Esophagus mucosa (tissue), 1 donor: ENCODE data around the gene TJP2. TPM values are rescaled to one million over a fixed set of nuclear protein-coding genes. Genes with fewer than 3 reads are reported as not detected.
"Not testable (repeated sequence)": the region's sequence is repeated elsewhere in the genome, so short reads cannot be mapped to it uniquely, and the experiment has no call there.

Experiments used
- ATAC-seq: fragments of 200-7000 bp; cut with Tn5 transposase; one replicate; pipeline ENCODE4 v1.9.1; 2020
- total RNA-seq: library from RNA; stranded (reverse); gene quantifications from one replicate; pipeline ENCODE4 v1.2.4, GENCODE V29; 2023
- donor health status: DM: yes; HTN: yes; CAD: no.

Gene TJP2
- total RNA-seq, 1 donor from 2014 or later = 113 TPM

DNA sequence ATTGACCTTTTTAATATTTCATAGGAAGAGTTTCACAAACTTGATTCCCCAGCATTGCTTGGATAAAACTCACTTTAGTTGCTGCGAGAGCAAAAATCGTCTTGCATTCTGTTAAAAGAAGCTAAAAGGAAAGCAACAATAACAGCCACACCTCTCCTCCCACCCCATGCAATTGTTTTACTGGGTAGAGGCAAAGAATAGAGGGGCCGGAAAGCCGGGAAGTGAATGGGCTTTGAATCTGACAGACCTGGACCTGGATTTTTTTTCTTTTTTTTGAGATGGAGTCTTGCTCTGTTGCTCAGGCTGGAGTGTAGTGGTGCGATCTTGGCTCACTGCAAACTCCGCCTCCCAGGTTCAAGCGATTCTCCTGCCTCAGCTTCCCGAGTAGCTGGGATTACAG, 9.5 kb upstream of the TJP2 start:
- not testable (repeated sequence) for ATAC-seq

DNA sequence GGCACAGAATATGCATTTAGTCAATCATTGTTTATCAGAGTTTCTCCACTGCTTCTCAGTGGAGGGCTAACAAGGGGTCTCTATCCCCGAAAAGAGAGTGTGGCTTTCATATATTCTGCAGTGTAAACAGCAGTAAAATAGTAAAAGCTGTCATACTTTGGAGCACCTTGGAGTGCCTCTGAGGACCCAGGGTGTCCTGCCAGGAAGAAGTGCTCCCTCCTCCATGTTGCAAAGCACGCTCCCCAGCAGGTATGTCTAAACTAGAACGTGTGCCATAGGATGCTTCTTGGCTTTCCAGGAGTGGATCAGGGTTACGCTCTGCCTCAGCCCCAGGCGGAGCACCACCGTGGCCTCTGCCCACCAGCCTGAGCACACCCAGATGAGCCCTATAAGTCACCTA, 8.5 kb upstream of the TJP2 start:
- no peak for ATAC-seq

DNA sequence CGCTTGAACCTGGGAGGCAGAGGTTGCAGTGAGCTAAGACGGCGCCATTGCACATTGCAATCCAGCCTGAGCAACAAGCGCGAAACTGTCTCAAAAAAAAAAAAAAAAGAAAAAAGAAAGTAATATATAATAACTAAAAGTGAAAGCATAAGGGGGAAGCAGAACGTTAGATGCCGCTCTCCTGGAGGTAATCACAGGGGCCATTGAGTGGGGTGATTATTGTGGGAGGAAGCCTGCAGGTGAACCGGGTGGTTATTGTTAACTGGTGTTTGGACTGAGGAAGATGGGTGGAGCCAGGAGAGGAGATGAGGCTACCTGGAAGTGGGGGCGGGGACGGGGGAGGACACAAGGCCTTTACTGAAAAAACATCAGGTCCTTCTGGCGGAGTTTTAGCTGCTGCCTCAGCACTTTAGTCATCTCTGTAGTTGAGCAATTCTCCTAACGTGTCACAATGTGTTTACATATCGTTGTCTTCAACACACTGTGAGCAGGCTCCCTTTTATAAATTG, 5.3 kb upstream of the TJP2 start:
- ATAC-seq = peak; percentile 89

DNA sequence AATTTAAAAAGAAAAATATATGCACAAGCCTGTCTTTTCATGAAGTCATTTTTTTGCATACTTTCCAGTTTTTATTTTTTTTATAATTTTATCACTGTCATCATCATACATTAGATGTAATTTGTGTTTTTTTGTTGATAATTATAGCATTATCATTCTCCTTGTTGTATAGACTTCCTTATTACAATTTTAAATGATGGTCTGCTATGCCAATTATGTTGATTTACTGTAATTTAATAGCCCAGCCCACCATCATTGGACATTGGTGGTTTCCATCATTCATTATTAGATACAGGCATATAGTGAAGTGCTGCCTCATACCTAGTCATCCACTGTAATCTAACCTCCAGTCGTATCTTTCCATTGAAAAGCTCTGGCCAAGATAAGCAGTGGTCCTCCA, 3.8 kb upstream of the TJP2 start:
- no peak for ATAC-seq

DNA sequence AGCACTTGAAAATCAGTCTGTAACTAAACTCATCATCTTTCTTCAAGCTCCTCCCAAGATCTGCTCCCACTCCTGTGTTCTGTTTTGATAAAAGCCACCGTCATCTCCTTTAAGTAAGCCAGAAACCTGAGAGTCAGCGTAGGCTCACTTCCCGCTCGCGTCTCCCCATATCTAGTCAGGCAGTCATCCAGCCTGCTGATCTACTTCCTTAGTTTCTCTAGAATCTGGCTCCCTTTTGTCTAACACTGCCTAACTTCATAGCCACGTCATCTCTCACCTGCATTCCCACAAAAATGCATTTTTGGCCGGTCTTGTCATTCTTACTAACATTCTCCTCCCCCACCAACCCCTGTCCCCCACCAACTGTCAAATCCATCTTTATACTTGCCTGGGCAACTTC, 3.0 kb upstream of the TJP2 start:
- peak; percentile 65 for ATAC-seq

DNA sequence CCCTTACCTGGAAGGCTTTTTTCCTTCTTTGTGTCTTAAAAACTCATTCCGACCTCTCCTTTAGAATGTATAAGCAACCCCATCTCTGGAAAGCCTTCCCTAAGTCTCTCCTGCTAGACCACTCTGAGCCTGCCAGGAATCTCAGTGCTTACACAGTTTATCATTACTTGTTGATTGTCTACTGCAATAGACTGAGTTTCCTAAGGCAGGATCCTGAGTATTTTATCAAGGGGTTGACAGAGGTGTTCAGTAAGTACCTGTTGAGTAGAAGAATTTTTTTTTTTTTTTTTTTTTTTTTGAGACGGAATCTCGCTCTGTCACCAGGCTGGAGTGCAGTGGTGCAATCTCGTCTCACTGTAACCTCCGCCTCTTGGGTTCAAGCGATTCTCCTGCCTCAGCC, 2.6 kb upstream of the TJP2 start:
- ATAC-seq = no peak

DNA sequence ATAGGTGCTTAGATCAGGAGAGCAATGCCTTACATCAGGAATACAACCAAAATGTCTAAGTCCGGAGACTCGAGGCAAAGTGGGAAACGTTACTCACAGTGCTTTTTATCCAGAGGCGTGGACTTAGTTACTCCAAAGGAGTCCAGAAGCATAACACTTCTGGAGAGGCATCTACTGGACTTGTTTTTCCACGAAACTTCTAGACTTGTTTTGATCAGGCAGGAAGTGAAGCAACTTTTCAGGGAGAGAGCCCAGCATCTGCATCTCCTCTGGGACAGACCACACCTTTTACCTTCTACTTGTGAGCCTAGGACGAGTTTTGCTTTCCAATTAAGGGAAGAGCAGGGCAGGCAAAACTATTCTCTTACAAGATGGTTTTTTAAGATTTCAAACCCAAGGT, 1.2 kb upstream of the TJP2 start:
- ATAC-seq = no peak

DNA sequence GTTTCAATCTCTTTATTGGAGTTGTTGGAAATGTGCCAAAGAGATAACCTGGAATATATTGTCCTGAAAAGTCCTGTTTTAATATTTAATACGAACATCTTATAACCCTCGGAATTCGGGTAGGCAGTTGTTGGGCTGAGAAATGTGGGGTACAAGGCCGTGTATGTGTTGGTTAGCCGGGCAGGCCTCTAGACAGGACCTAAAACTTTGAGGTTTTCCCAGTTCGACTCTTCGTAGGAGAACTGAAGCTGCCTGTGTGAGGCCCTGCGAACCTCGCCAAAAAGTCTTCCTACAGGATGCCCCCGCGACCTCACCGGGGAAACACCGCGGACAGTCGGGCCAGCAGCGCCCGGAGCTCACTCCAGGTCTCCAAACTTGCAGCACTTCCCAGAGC, 583 bp upstream of the TJP2 start:
- no peak for ATAC-seq

DNA sequence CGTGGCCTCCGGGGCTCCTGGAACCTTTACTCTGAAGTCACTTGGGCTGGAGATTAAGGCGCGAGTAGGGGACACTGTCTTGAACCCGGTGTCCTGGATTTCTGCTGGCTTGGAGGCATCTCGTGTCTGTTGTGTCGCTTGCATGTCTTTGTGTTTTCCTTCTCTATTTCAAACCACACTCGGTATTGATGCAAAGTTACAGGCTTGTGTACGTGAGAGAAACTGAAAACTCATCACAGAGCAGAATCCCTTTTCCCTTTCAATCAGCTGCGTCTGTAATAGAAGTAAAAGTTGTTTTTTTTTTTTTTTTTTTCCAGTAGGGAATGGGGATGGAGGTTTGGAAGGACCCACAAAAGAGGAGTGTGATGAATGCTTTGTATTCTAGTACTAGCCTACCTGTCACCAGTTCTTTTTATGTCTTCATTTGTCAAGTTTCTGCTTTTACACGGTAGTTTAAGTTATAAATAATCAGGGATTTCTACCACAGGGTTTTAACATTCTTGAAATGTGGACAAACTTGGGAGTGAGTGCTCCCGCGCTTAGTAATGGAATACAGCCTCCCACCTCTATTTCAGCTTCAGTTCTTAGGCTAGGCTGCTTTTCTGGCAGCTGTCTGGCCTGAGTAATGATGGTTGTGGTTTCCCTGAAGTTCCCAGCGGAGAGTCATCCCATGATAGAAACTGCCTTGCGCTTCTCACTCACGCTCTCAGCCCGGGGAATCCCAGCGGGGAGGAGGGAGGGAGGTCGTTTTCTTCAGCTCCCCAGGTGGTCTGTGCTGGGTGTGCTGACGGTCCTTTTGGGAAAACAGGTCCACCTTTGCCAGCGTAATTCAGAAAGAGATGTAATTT, 763 bp downstream of the TJP2 start:
- peak; percentile 68 for ATAC-seq

DNA sequence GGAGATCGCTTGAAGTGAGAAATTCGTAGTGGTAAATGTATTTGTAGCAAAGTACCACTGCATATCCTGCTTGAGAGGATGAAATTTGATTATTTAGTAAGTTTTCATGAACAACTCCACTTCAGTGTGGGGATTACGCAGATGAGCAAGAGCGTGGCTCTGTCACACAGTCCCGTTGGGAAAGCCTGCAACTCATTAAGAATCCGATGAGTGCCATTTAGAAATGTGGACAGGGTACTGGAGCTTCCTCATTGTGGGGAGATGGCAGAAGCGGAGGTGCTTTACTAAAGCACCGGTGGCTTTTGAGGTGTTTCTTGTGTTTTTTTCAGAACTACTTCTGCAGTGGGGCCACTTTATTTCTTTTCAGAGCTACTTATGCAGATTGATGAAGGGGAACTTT, 1.4 kb downstream of the TJP2 start:
- no peak for ATAC-seq

DNA sequence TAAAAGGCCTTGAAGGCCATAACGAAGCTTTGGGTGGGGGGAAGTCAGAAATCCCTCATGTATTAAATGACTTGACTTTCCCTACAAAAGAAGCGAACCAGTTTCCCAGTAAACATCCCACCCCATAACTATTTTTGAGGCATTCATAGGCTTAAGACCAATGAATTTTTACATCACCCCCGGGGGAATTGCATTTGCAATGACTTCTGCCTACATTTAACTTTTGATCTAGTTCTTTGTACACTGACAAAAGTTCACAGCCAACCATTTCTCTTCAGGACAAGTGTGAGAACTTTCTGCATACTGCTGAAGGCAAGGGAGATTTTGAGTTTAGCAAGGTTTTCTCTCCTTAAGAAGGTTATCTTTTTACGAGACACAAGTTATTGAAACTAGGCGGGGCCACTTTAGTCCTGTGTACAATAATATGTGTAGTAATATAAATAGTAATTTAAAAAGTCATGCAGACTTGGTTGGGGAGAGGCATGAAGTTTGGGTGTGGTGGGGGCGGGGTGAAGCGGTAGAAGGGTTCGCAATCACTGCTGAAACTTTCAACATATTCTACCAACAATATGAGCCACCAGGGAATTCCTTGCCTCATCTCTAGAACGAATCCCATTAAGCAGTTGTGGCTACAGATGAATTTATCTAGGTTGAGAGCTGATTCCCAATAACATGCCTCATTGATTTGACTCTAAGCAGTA, 2.5 kb downstream of the TJP2 start:
- peak; percentile 53 for ATAC-seq

DNA sequence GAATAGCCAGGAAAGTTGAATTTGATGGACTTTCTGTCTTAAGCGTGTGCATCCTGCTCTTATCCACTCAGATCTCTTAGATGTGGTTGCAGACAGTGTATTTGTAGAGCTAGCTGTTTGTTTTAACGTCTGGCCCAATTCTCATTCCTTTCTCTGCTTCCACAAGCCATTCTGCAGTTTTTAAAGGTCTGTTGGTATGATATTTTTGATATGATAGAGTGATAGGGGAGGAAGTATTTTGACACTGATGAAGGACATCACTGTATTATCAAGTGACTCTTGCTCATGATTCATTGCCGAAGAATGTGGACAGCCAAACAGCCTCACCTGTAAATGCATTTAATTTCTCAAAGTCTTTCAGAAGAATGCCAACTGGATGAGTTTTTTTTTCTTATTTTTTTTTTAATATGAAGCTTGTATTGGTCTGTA, 4.5 kb downstream of the TJP2 start:
- ATAC-seq = no peak

DNA sequence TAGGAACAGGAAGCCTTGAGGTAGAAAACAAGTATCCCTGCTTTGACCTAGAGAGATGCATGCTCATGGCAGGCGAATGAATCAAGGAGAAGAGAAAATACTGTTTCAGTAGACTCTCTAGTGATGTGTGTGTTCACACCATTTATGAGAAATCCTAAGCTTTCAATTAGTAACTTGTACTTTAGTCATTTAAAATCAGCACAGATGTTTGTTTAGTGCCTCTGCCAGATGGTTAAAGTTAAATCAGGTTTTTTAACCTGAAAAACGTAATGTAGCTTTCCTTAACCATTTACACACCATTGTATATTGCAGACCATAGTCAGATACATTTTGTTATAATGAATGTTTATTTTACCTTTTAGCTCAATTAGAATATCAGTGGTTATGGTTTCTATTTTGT, 5.0 kb downstream of the TJP2 start:
- ATAC-seq = no peak

DNA sequence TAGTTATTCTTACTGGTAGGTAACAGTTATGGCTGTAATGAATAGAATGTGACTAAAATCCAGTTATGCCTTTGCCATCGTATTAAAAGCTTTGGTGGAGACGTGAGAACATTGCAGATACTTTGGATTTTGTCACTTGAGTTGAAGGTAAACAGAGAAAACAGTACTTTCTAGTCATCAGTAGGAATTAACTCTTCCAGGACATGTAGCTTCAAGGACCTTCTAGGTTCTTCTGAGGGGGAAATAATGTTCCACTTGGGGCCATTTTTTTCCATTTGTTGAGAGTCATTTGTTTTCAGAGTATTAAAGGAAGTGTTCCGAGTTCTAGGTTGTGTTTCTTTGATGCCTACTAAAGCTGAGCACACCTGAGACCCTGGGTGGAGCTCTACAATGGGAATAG, 6.1 kb downstream of the TJP2 start:
- ATAC-seq = no peak

DNA sequence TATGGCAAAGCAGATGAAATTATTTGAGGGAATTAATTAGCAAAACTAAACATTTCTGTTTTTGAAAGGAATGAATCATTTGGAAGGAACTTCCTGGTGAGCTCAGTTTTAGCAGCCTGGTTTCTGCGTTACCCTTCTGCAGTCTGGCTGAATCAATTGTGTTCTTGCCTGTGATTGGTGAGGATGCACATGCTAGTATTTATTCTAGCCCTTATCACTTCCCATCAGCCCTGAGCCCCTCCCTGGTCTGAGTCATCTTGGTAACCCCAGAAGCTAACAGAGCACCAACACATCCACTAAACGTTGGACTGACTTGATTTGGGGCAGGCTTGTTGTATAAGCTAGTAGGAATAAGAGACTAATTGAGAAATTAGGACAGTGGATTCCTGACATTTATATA, 6.6 kb downstream of the TJP2 start:
- peak; percentile 92 for ATAC-seq

DNA sequence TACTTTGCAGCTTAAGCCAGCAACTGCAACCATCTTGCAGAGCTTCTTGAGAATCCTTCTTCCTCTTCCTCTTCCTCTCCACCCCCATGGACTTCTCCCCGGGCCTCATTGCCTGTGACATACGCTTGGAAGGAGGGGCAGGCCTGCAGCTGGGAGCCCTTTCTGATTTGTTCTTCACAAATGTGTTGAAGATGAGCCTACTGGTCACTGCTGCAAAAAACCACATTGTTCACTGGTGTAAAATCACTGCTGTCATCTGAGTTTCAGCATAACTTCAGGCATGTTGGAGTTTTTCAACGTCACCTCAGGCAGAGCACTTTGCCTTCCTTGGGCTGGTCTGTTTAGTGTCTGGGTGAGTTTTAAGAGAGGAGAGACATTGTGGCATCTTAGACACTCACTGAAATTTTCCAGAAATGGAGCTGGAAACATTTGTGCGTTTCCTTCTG, 7.9 kb downstream of the TJP2 start:
- no peak for ATAC-seq

DNA sequence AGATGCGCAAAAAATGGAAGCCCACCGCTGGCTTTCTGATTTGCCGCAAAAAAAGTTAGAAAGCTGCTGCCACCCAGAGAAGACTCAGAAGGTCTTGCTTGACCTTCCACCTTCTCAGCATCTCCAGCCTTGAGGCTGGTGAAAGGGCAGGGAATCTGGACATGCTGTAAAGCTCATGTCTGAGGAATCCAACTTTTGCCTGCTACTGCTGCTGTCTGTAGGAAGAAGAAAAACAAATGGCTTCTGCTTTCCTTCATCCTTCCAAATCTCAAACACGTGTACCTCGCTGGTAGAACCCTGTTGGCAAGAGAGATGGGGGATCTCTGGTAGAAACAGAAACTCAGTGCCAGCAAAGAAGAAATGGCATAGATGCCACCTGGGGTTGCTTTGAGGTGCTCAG, 10.2 kb downstream of the TJP2 start:
- ATAC-seq = no peak

DNA sequence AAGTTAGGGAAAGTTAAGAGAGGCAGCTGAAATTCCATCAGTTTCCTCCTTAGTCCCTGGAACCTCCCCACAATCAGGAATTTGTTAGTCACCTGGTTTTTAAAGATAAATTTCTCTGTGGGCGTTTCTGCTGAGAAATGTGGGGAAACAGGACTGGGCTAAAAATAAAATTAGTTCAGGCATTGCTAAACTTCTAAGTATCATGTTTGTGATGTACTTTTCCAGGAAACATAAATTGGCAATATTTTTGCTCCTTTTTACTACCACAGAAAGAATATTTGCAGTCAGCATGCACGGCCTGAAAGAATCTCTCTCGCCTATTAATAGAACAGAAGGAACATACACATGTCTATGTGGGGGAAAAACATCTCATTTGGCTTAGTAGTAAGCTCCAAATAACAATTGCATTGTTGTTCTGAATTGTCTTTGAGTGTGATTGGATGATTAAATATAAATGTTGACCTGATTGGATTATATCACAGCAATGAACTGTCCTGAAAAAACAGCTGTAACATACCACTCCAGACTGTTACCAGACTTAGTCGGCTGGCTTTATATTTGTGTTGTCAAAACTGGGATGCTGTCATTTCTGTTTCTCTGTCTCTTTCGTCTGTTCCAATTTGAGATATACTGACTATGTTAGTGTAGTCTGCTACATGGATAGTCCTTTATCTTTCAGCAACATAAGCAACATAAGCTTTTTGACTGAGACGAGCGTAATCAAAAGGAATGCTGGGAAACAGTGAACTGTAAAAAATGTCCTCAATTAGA, 12.9 kb downstream of the TJP2 start:
- no peak for ATAC-seq

DNA sequence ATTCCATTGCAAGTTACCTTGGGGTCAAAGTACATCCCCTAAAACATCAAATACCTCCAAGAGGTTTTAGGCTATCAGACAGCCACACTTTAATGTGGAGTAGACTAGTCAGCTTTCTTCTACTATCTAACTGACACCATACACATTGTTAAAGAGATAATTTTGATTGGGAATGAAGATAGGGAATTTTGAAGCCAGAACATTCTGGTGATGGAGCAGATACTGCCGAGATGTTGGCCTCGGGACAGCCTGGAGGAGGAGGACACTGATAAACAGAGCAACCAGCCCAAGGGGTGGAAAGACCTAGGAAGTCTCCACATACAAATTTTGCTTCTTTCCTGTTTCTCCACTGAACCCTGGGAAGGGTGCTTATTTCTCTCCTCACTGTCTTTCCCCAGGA, 14.9 kb downstream of the TJP2 start:
- no peak for ATAC-seq

DNA sequence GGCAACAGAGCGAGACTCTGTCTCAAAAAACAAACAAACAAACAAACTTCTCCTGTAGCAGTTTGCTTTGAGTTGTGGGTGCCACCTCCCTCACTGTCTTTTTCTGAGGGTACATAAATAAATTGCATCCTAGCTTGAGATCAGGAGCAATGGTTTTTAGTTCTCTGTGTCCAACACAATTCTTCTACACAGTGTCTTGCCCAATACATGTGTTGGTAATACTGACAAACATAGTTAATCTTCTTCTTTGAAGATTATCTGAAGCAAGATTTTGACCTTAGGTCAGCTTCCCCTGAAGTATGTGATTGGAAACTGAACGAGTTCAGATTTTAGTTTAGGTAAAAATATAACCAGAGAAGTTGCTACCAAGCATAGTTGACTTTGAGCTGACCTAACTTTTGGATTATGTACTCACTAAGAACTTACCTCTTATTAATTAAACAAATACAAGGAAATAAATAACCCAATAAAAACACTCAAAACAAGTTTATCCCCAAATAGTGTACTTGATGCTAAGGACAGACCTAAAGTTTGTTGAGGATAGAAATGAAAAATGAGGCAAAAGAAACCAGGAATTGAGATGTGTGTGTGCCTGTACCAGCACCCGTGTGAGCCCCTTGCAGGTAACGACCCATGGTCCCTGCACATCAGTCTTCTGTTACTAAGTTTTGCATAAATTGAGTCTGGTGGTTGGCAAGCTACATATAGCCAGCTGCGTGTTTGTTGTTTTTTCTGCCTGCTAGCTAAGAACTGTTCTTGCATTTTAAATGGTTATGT, 16.2 kb downstream of the TJP2 start:
- ATAC-seq = no peak

DNA sequence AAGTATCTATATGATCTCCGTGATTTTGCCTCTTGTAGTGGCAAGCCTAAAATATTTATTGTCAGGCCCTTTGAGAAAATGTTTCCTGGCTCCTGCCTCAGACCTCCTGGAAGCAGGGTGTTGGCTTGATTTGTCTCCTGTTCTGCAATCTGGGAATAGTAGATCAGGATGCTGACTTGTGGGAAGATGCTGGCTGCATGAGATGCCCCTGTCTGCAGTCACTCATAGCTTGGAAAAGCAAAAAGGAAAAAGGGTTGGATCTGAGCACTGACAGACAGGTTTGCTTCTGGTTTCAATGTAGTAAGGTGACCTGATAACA, 16.7 kb downstream of the TJP2 start:
- no peak for ATAC-seq

DNA sequence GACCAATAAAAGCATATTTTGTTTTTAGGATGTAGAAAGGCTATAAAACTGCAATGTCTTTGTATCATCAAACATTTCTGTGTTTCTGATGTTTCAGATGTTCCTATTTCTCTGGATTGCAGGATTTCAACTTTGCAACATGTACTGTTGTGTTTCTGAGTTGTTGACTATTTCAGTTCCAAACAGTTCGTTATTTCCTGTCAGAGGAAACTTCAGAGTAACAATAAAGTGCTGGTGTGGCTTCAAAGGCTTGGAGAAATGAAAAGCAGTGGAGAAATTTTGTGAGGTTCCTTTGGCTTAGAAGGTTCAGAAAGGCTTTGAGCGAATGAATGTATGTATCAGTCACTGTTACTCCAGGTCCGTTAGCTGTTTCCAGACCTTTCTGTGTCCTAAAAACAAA, 17.2 kb downstream of the TJP2 start:
- ATAC-seq = no peak

DNA sequence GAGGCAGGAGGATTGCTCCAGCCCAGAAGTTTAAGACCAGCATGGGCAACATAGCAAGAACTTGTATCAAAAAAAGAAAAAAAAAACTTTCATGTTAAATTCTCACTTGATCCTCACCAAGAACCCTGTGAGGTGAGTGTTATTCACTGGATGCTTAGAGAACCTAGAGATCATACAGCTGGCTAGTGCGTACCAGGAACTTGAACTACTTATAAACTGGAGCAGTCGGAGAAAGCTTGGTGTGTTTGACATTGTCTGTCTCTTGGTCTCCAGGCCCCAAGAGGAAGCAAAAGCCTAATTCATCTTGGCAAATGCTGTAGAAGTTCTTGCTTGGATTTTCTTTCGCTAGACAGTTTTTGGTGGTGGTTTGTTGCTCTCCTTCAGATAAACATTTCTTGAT, 18.1 kb downstream of the TJP2 start:
- ATAC-seq = no peak
